ENCODE measurements around the gene SCN9A. TPM values are rescaled to one million over a fixed set of nuclear protein-coding genes. Genes with fewer than 3 reads are reported as not detected.

SCN9A gene
- total RNA-seq, 6 donors from 2014 or later: 5.8 to 24.1 (median 9.8) TPM

GRCh38 chr2:166297951-166298350, 77.8 kb downstream of the SCN9A start:
- H3K36me3 ChIP-seq: no peaks in the 10 kb centered on the region
- H3K27me3 ChIP-seq: no peaks in the 10 kb centered on the region
- TF ChIP-seq POLR2A (IDR thresholded peaks at IDR 0.05): no peak
- no peak for TF ChIP-seq POLR2AphosphoS5 (IDR thresholded peaks at IDR 0.05)
- no peak for TF ChIP-seq EP300 (IDR thresholded peaks at IDR 0.05)
- TF ChIP-seq, protein P1, sequence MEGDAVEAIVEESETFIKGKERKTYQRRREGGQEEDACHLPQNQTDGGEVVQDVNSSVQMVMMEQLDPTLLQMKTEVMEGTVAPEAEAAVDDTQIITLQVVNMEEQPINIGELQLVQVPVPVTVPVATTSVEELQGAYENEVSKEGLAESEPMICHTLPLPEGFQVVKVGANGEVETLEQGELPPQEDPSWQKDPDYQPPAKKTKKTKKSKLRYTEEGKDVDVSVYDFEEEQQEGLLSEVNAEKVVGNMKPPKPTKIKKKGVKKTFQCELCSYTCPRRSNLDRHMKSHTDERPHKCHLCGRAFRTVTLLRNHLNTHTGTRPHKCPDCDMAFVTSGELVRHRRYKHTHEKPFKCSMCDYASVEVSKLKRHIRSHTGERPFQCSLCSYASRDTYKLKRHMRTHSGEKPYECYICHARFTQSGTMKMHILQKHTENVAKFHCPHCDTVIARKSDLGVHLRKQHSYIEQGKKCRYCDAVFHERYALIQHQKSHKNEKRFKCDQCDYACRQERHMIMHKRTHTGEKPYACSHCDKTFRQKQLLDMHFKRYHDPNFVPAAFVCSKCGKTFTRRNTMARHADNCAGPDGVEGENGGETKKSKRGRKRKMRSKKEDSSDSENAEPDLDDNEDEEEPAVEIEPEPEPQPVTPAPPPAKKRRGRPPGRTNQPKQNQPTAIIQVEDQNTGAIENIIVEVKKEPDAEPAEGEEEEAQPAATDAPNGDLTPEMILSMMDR (IDR thresholded peaks at IDR 0.05): no peak
- H3K27ac ChIP-seq: no peak overlapping the region
- H3K4me1 ChIP-seq: no peaks in the 10 kb centered on the region
- ATAC-seq (ENCODE audit: low FRiP score in 2 of 2): no peak
- WGBS, 2 donors: 69 to 82% methylated on average over 2 of the region's 2 CpGs
- no peak for DNase-seq
- no peak overlapping the region for H3K4me3 ChIP-seq
- no peaks in the 10 kb centered on the region for H3K9me3 ChIP-seq

GRCh38 chr2:166293984-166294383, 81.8 kb downstream of the SCN9A start:
- Histone ChIP-seq H3K4me1 (no peaks in the 10 kb centered on the region), H3K27me3 (no peaks in the 10 kb centered on the region), H3K27ac (no peak overlapping the region), H3K4me3 (no peak overlapping the region), H3K36me3 (no peaks in the 10 kb centered on the region), H3K9me3 (no peaks in the 10 kb centered on the region)
- WGBS, 2 donors: 81 to 90% methylated on average over 1 of the region's 1 CpG
- no peak for DNase-seq
- ATAC-seq (ENCODE audit: low FRiP score in 2 of 2): no peak
- TF ChIP-seq POLR2A (IDR thresholded peaks at IDR 0.05): no peak

DNA sequence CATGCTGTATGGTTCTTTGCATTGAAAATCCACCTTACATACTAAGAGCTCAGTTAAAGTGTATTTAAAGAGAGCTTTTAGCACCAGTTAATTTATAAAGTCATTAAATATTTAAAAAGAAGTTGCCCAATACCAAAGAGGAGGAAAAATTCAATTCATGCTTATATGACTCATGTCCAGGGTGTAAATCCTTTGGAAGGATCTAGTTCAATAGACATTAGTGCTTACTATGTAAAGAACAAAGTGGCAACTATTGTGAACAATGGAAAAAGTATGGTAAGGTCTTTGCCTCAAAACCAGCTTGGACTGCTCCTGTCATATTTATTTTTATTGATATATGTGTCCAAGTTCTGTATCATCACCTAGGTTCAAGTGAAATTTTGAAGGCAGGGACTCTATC, 90.5 kb downstream of the SCN9A start:
- no peak for TF ChIP-seq POLR2A (IDR thresholded peaks at IDR 0.05)
- TF ChIP-seq POLR2AphosphoS5 (IDR thresholded peaks at IDR 0.05): no peak
- TF ChIP-seq, protein P1 (IDR thresholded peaks at IDR 0.05): no peak
- TF ChIP-seq EP300 (IDR thresholded peaks at IDR 0.05): no peak
- DNase-seq (no peak), ATAC-seq (ENCODE audit: low FRiP score in 2 of 2) (no peak)
- H3K9me3 ChIP-seq: no peaks in the 10 kb centered on the region
- H3K27me3 ChIP-seq: no peaks in the 10 kb centered on the region
- H3K4me3 ChIP-seq: no peak overlapping the region
- no peaks in the 10 kb centered on the region for H3K4me1 ChIP-seq
- H3K27ac ChIP-seq: no peak overlapping the region
- H3K36me3 ChIP-seq: no peaks in the 10 kb centered on the region

- Histone ChIP-seq H3K36me3 (no peaks in the 10 kb centered on the region), H3K9me3 (no peaks in the 10 kb centered on the region), H3K4me1 (no peaks in the 10 kb centered on the region), H3K4me3 (no peak overlapping the region), H3K27me3 (no peaks in the 10 kb centered on the region), H3K27ac (no peak overlapping the region)
- WGBS, 2 donors: 75 to 93% methylated on average over 9 of the region's 9 CpGs
- peak in 1 of 2 donors; percentile 1 for DNase-seq
- TF ChIP-seq, protein P1 (IDR thresholded peaks at IDR 0.05): no peak
- TF ChIP-seq POLR2AphosphoS5 (IDR thresholded peaks at IDR 0.05) (no peak), EP300 (IDR thresholded peaks at IDR 0.05) (no peak), POLR2A (IDR thresholded peaks at IDR 0.05) (no peak)
- ATAC-seq (ENCODE audit: low FRiP score in 2 of 2): no peak
Measured at GRCh38 chr2:166284359-166284758, 91.4 kb downstream of the SCN9A start.

DNA sequence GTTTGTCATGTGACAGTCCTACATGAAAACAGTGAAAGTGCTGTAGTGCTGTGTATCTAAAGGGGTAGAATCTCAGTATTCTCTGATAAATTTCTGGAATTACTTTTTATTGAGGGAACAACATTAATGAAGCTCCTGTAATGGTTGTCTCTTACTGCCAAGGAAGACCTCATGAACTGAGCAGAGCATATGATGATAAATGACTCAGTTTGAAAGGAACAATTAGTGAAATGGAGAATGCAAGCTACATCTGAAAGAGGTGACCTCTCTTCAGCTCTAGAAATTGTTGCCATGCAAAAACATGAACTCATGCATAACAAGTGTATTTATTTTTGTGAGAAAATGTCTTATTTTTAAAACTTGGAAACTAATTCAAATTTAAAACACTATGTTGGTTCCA, 93.6 kb downstream of the SCN9A start:
- H3K9me3 ChIP-seq: no peaks in the 10 kb centered on the region
- TF ChIP-seq EP300 (IDR thresholded peaks at IDR 0.05): no peak
- TF ChIP-seq POLR2AphosphoS5 (IDR thresholded peaks at IDR 0.05): no peak
- TF ChIP-seq, protein P1 (IDR thresholded peaks at IDR 0.05): no peak
- no peak for TF ChIP-seq POLR2A (IDR thresholded peaks at IDR 0.05)
- H3K27ac ChIP-seq: no peak overlapping the region
- H3K4me3 ChIP-seq: no peak overlapping the region
- no peak for ATAC-seq (ENCODE audit: low FRiP score in 2 of 2)
- no peaks in the 10 kb centered on the region for H3K4me1 ChIP-seq
- H3K27me3 ChIP-seq: no peaks in the 10 kb centered on the region
- no peaks in the 10 kb centered on the region for H3K36me3 ChIP-seq
- DNase-seq: no peak

All from upper lobe of left lung (tissue), 6 donors.